HG02610 (cell line): ENCODE measurements around the gene PCSK6.
"Not testable (repeated sequence)": the region's sequence is repeated elsewhere in the genome, so short reads cannot be mapped to it uniquely, and the experiment has no call there.

Experiments used
- ATAC-seq: cut with Tn5 transposase; IDR thresholded peaks from one replicate; pipeline ENCODE4 v1.9.1; 2021; ENCODE audit warnings: mild to moderate bottlenecking, moderate library complexity; ENCODE audit not compliant: unreplicated experiment

Gene PCSK6

GRCh38 chr15:101366853-101367252 is 122.7 kb downstream of the PCSK6 start:
- ATAC-seq = no peak

DNA sequence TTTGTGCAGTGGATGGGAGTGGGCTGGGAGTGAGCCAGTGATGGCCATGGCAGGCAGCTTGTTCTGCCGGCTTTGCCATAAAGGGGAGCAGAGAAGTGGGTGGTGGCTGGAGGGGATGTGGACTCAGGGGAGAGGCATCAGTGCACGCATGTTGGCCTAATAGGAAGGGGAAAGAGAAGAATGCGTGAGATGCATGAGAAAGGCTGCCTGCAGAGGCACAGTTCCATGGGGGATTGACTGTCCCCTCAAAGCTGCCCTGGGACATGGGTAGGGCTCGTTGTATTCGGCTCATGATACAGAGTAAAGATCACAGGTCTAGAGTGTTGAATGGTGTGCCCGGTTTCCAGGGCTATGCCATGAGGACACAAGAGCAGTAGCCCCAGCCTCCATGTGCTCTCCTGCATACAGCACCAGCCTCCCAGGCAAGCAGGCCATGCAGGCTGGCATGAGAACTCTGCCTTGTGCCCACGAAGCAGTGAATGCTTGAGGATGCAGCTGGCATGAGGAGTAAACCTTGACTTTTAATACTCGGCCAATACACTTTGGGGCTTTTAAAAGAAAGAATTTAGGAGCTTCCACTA is 126.4 kb downstream of the PCSK6 start:
- ATAC-seq = no peak

DNA sequence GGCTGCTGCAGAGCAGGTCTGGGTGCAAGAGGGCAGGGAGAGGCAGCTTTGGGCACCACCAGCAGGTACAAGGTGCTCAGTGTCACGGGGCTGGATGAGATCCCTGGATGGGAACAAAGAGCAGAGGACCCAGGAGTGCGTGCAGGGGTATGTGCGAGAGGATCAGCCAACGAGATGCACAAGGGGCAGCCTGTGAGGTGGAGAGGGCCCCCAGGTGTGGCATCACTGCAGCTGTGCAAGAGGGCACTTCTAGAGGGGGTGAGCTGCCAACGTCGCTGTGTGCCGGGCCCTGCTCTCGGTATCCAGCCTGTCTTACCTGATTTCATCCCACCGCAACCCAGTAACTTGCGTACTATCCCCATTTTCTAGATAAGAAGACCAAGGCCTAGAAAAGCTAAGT is 127.1 kb downstream of the PCSK6 start:
- no peak for ATAC-seq

DNA sequence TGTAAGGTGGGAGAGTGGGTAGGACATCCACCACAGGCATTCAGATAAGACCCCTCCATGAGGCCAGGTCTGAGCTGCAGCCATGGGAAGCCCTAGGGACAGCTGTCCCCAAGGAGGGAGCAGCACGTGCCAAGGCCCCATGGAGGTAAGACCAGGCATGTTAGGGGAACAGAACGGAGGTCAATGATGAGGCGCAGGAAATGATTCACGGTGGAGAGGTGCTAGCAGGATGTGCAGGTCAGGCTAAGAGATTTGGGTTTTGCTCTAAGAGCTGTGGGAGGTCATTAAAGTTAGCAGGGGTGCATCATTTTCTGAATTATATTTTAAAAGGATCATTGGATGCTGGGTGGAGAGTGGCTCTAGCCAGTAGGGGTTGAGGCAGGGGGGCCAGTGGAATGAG is 128.1 kb downstream of the PCSK6 start:
- ATAC-seq = no peak

- no peak for ATAC-seq
Observed at GRCh38 chr15:101359365-101359947, 130.1 kb downstream of the PCSK6 start.

GRCh38 chr15:101358895-101359294 is 130.6 kb downstream of the PCSK6 start:
- no peak for ATAC-seq

DNA sequence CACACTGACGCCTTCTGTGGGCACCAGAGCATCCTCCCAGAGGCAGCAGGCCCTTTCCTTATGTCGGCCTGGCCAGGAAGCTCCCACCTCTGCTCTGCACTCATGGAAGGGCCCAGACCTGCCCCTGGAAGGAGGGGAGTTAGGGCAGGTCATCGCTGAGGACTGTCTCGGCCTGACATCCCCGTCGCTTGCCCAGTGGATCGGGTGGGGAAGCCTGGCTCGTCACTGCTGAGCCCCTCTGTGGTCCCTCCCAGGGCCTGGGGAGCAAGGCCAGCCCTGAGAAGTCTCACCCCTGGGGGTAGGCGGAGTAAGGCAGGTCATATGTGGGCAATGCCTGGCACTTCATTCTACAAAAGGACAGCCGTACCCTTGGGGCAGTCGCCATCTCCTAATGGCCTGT is 131.6 kb downstream of the PCSK6 start:
- no peak for ATAC-seq

DNA sequence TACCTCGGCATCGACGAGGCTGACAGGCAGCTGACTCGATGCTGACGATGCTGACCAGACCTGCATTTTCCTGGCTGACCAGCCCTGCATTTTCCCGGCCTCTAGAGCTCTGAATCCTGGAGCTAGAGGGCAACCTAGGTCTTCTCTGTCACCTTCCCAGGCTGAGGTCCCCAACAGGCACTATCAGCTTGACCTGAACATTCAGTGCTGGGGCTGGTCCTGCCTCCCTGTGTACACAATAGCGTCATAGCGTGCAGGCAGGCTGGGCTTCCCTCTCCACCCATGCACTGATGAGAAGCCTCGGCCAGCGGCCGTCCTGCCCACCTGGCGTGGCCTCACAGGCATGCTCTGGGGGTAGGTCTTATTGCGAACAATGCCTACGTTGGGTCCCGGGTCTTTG is 132.2 kb downstream of the PCSK6 start:
- no peak for ATAC-seq

GRCh38 chr15:101356512-101357172 is 132.9 kb downstream of the PCSK6 start:
- ATAC-seq = not testable (repeated sequence)

DNA sequence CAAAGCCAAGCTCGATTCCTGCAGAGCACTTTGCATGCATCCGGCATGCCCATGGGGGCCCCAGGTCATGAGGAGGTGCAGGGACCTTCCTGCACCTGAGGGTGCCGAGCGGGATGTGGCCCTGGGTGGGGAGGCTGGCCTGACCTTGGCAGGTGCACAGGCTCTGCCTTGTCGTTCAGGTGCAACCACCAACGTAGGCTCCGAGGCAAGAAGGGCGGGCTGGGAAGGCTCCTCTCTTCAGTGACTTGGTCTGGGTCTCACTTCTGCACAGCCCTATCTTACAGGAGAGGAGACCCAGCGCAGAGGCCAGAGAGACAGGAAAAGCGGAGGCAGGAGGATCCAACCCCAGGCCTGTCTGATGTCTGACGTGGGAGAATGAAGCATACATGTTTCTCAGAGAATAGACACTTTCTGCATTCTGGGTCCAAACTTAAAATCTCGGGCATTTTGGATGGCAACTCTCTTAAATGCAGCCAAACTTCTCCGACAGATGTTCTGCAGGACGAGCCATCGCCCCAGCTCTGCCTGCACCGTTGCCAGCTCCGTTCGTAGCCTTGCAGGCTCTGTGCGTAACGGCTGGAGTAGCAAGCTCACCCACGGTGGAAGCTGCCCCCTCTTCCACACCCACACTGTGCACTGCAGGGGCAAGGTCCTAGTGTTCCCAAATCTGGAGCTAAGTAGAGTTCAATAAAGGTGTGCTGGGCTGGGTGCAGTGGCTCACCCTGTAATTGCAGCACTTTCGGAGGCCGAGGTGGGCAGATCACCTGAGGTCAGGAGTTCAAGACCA is 133.6 kb downstream of the PCSK6 start:
- ATAC-seq = no peak

GRCh38 chr15:101354891-101355623 is 134.4 kb downstream of the PCSK6 start:
- ATAC-seq = no peak

DNA sequence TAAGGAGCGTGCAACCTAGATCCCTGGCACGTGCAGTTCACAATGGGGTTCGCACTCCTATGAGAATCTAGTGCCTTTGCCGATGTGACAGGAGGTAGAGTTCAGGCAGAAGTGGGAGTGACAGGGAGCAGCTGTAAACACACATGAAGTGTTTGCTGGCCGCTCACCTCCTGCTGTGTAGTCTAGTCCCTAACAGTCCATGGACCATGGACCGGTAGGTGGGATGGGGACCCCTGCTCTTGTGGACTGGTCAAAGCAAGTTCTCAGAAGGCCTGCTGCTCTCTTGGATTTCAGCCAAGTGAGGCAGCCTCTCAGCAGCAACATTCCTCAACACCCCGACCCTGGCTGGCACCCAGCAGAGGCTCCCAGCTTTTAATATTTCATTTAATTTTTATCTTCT is 136.3 kb downstream of the PCSK6 start:
- no peak for ATAC-seq

DNA sequence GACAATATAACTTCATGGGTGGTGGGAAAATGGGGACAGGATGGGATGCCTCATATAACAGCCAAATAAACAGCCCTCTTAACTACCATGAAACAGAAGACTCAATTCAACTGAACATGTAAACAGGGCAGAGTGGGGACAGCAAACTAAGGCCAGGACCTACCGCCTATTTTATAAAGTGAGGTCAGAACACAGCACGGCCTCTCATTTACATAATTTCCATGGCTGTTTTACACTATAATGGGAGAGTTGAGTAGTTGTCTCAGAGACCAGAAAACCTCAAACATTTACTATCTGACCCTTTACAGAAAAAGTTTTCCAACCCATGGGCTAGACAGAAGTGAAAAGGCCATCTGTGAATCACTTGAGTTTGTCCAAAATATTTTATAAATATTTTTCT is 137.8 kb downstream of the PCSK6 start:
- ATAC-seq = no peak

DNA sequence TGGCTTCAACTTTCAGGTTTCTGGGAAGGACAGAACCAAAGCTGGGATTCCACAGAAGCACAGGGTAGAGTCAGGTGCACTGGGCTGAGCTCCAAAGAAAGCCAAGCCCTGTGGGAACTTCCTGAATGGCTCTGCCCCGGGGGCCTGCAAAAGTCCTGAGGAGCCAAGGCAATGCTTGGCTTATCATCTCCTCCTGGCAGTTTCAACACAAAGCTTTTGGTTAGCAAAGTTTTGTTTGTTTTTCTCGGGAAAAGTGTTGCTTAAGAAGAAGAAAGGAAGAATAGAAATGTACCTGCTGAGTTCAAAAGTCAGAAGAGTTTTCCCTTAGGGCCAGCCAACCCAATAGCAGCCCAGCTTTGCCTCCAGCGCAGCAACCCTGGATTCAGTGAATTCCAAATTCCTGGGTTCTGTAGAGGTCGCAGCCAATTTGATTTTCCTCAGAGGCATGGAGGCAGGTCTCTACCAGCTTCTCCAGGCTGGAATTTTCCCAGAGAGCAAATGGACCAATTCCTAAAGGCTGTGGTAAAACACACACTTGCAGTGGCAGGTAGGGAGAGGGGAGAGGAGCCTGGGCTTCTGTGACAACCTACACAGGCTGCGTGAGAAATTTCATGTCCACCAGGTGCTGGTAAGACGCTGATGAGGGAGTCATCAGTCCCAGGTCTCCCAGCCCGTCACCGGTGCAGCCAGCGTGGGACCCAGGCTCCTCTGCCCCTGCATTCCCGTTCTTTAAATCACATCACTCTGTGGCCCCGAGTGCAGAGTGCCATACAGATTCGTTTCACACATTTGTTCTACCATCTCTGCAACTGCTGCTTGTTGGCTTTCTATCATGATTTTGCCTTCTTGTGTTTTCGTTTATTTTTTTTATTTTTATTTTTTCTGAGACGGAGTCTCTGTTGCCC is 140.2 kb downstream of the PCSK6 start:
- no peak for ATAC-seq

- ATAC-seq = no peak
Observed at GRCh38 chr15:101348643-101349042, 140.9 kb downstream of the PCSK6 start.

- ATAC-seq = no peak
Observed at GRCh38 chr15:101348015-101348414, 141.5 kb downstream of the PCSK6 start.

GRCh38 chr15:101347454-101347853 is 142.1 kb downstream of the PCSK6 start:
- no peak for ATAC-seq

DNA sequence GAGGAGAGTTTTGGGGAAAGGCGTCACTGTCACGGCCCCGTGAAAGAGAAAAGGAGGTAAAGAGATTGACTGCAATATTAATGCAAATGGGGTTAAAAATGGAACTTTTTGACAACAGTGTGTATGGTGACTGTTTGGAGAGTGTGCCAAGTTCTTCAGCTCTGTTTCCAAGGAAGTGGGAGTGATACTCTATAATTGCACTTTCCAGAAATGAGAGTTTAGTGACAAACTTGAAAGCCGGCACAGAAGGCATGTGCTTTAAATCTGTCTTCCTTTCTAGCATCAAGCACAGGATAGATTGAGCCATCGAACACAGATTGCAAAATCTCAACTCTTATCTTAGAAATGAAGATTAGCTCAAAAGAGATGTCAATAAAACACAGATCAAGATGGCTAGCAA is 142.6 kb downstream of the PCSK6 start:
- ATAC-seq = no peak

GRCh38 chr15:101342056-101342455 is 147.5 kb downstream of the PCSK6 start:
- ATAC-seq = no peak

DNA sequence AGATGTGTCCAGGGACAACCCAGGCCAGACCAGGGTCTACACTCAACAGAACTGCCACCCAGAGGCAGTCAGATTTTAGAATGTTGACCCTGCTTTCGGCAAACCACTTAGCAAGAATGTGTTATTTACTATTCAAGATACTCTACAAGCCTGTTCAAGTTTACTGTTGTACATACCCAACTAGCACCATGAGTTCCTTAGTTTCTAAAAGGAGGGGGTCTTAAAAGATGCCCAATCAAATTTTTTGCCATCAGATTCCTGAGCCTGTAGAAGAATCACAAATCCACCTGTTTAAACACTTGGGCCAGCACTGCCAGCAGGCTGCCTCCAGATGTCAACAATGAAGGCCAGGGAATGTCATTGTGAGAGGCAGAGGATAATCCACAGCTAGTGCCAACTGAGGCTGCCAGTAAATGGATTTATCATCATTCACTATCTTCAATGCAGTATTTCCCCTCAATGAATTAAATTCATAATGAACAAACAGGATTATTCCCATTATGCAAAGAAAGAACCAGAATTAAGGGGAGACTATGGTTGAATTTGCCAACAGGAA is 150.9 kb downstream of the PCSK6 start:
- no peak for ATAC-seq
